Lower leg skin (tissue), 3 donors: ENCODE measurements around the gene C4BPA.

Experiments
- CTCF ChIP-seq, 3 donors: fragments of 450-650 bp; IDR thresholded peaks; one replicate each; pipeline ENCODE4 v1.5.1; 2016; ENCODE audit warnings: antibody characterized with exemption in 3 of 3, mild to moderate bottlenecking in 3 of 3, moderate library complexity in 2 of 3
- POLR2A ChIP-seq, 2 donors: fragments of 450-650 bp; IDR thresholded peaks; one replicate each; pipeline ENCODE4 v1.6.1; 2016 to 2017; ENCODE audit warnings: antibody characterized with exemption in 2 of 2, mild to moderate bottlenecking in 1 of 2, moderate library complexity in 1 of 2

DNA sequence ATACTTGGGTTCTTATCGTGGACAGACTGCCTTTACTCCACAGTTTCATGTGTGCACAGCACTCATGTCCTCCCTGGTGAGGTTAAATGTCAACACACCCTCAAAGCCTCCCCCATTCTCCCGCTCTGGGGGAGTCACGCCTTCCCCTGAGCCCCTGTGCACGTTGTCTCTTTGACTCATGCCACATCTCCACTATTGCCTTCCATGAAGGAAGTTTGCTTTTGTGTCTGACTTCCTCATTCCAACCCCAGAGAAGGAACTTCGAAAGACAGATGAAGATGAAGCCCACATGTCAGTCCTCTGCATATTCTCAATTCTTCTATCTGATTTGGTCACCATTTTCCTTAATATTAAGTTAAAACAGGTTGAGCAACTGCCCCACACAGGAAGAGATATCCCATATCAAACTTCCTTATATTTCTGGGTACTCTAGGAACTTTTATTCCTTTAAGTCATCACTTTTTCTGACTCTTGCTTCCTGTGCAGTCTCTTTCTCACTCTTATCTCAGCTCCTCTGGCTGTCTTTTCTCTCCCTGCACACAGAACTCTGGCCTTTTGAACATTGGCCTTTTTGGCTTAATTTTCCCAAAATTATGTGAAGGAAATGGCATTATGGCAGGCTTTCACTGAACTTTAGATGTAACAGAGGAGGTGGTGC is 41.5 kb downstream of the C4BPA start:
- TF ChIP-seq CTCF (IDR thresholded peaks at IDR 0.05): no peak
- TF ChIP-seq POLR2A (IDR thresholded peaks at IDR 0.05): no peak
